ENCODE data around the gene UST.

- TF ChIP-seq POLR2A (IDR thresholded peaks at IDR 0.05; ENCODE audit: low read length) (no peak), GATA1 (IDR thresholded peaks at IDR 0.05; ENCODE audit: low read depth, low read length) (no peak)
These were observed 9.9 kb upstream of the UST start for GRCh38 chr6:148736774-148737412.

Data from erythroblast (primary cell).